Embryonic facial prominence (tissue), 1 donor: ENCODE results near the gene SNRNP35.
"Not testable (repeated sequence)": the region's sequence is repeated elsewhere in the genome, so short reads cannot be mapped to it uniquely, and the experiment has no call there.

ENCODE experiments used
- DNase-seq: peaks from one replicate; pipeline ENCODE4 v3.0.0-alpha.2; 2016; ENCODE audit errors: extremely low spot score

Gene SNRNP35

GRCh38 chr12:123449249-123449733 lies 8.6 kb upstream of the SNRNP35 start:
- DNase-seq = no peak

GRCh38 chr12:123449856-123450255 lies 8.1 kb upstream of the SNRNP35 start:
- DNase-seq = no peak

- DNase-seq = no peak
These were observed 7.3 kb upstream of the SNRNP35 start for GRCh38 chr12:123450636-123451035.

GRCh38 chr12:123452276-123452550 lies 5.7 kb upstream of the SNRNP35 start:
- DNase-seq = not testable (repeated sequence)

DNA sequence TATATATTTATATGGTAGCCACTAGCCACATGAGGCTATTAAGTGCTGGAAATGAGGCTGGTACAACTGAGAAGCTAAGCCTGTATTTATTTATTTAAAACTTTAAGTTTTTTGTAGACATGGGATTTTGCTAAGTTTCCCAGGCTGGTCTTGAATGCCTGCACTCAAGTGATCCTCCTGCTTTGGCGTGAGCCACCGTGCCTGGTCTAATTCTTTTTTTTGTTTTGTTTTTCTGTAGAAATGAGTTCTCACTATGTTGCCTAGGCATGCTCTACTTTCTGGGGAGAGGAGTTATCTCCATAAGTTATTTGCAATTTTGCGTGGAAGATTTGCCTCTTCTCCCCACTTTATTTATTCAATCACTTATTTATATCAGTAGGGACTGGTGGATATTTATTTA lies 4.8 kb upstream of the SNRNP35 start:
- no peak for DNase-seq

- DNase-seq = not testable (repeated sequence)
These were observed 5.2 kb downstream of the SNRNP35 start for GRCh38 chr12:123463174-123463573.

GRCh38 chr12:123465084-123465483 lies 7.1 kb downstream of the SNRNP35 start:
- DNase-seq = no peak

GRCh38 chr12:123468786-123469185 lies 10.8 kb downstream of the SNRNP35 start:
- no peak for DNase-seq

GRCh38 chr12:123469978-123470377 lies 12.0 kb downstream of the SNRNP35 start:
- DNase-seq = no peak

DNA sequence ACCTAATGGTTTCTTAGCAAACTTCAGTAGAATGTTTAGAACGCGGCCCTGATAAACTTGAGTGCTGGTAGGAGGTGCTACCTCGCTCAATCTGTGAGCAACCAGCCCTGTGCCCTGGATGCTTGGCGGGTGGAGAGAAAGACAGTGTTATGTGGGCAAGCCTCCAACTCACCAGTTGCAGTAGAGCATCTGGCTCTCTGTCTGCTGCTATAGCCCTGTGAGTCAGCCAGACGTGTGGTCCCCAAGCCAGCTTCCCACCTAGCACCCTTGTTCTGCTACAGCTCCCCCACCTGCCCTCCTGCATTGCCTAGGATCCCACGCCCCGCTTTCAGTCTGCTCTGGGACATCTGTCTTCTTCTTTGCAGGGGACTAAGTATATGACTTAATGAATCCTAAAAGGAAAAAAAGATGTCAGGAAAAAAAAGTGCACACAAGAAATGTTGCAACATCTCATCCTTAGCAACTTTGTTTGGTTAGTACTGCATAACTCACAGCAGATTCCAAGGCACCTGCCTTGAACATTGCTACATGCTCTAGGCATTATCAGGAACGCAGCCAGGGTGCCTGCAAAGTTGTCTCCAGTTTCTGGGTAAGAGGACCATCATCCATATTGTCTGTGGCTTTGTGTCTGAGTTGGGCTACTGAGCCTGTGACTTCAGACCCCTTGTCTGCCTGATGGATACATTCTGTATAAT lies 13.6 kb downstream of the SNRNP35 start:
- no peak for DNase-seq

DNA sequence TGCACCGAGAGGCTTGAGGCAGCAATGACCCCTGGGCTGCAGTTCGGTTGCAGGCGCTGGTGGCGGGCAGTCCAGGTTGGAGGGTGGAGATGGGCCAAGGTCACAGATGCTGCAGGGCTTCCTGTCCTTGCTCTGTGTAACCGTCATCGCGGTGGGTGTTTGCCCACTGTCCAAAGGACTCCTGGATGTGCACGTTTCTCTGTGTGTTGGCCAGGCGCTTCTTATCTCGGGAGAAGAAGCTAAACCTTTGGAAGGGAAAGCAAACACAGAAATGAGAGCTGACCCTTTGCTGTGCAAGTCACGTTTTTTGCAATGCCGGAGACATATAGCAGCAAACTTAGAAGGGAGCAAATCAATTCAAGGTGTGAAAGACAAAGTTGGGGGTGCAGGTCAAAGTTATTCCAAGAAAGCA lies 14.5 kb downstream of the SNRNP35 start:
- no peak for DNase-seq

DNA sequence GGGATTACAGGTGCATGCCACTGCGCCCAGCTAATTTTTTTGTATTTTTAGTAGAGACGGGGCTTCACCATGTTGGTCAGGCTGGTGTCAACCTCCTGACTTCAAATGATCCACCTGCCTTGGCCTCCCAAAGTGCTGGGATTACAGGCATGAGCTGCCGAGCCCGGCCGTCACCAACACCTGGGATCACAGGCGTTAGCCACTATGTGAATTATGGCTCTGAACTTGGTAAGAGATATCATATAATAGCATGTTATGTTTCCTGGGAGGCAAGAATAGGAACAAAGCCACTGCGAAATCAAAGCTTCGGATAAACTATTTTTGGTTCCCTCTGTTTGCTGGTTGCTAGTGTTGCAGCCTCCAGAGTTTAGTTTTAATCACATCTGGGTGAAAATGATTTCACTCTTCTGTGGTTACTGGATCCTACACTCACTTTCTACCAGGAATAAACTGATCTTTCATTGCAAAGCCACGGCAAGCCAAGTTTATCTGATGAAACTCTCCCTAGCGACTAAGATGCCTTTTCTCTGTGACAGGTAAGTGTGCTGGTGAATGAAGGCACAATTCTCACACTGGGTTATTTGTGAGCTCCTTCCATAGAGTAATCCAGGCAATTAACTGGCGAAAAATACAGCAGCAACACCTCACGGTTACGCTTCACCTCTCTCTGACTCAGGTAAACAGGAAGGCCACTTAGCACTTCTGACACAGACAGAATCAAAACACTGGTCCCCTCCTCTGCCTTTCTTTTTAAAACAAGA lies 16.7 kb downstream of the SNRNP35 start:
- DNase-seq = no peak

DNA sequence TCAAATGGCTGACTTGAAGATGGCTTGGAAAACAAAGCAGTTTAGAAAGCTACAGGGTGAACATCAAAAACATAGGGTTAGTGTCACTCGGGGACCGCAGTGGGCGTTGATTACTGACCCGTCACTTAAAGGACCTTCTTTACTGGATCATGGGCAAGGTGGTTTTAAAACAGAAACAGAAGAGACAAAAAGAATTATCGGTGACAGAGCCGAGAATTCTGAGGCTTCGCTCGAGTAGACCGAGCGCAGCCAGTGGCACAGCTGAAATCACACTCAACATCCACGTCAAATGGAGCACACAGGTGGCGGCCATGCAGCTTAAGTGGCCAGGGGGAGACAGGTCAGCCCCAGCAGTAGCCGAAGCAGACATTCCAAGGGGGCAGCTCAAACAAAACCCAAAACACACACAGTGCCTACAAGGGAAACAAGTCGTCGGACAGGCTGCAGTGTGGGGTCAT lies 17.3 kb downstream of the SNRNP35 start:
- no peak for DNase-seq

DNA sequence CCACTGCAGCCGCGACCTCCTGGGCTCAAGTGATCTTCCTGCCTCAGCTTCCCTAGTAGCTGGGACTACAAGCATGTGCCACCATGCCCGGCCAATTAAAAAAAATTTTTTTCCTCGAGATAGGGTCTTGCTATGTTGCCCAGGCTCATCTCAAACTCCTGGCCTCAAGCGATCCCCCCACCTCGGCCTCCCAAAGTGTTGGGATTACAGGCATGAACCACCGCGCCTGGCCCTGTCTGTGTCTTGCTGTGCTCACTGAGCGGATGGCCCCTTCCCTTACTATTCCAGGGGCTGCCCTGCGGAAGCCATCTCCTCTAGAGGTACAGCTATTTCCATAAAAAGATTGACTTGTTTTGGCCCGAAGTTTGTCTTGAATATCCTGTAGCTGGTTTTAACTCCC lies 20.1 kb downstream of the SNRNP35 start:
- DNase-seq = no peak

DNA sequence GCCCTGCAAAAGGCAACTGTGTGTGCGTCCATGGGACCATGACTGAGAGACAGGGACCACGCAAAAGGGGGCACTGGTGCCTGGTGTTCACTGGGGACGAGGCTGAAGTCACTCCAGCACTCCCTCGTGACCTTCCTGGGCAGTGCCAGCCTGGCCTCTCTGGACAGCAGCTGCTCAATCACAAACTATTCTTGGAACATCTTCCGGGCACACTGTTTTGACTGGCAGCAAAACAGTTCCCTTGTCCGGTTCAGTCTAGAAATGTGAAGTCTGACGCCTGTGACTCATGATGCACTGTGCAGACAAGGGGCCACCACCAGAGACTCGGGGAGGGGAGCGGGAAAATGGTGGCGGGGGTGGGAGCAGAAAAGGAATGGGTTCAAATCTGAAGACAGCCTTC lies 20.8 kb downstream of the SNRNP35 start:
- DNase-seq = no peak

- DNase-seq = no peak
These were observed 21.7 kb downstream of the SNRNP35 start for GRCh38 chr12:123479442-123480180.

DNA sequence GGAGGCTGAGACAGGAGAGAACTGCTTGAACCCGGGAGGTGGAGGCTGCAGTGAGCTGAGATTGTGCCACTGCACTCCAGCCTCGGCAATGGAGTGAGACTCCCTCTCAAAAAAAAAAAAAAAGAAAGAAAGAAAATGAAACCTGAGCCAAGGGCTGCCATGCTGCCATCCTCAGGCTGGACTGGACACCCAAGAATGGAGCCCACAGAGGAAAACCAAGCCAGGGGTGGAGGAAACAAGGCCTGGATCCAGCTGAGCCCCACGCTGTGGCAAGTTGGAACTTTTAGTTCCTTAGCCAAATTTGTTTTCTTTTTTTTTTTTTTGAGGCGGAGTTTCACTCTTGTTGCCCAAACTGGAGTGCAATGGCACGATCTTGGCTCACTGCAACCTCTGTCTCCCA lies 23.3 kb downstream of the SNRNP35 start:
- DNase-seq = not testable (repeated sequence)

DNA sequence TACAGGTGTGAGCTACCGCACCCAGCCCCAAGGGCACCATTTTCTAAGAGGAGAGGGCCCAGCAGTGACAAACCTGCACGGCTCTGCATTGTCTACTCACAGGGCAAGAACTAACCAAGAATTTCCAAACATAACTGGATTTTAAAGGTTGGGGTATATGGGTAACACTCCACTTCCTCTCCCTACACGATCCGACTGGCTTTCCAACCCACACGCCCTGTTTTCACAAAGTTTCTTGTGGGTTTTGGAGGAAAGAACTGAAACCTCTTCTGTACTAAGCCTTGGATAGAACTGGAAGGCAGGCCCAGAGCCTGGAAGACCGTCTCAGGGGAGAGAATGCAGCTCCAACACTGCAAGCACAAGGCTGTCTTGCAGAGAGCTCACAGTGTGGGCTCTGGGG lies 24.9 kb downstream of the SNRNP35 start:
- no peak for DNase-seq

DNA sequence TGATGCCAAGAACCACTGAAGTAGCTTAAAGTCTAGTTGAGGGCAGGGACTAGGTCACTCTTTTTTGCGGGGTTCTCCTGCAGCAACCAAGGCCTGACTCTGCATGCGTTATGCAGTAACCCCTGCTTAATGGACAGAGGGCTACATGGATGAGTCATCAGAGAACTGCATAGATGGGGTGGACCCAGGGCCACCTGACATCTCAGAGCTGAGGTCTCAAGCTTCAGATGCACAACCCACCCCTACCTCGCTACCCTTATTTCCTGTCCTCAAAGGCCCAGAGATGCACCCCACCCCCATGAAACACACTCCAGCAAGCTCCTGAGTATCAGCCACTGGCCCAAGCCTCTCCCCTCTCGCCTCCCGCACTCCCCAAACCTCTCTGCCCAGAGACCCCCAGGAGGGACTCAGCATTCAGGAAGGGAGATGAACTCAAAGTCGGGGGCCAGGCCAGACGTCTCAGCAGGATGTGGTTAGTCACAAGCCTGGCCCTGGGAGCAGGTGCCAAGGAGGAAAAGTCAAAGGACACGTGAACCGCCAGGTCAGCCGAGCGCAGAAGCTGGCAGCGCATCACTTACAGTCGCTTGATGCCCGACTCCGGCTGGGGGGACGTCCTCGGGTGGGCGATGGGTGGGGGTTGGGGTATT lies 25.8 kb downstream of the SNRNP35 start:
- no peak for DNase-seq

GRCh38 chr12:123485756-123486155 lies 27.8 kb downstream of the SNRNP35 start:
- DNase-seq = no peak

- DNase-seq = no peak
These were observed 29.5 kb downstream of the SNRNP35 start for GRCh38 chr12:123487428-123487827.
